Smooth muscle cell (in vitro differentiated cells): Measurements from ENCODE around the gene RIMS4. TPM values are rescaled to one million over a fixed set of nuclear protein-coding genes. Genes with fewer than 3 reads are reported as not detected.

ENCODE experiments used
- DNase-seq: peaks from one replicate; lab custom pipeline; 2025; ENCODE audit not compliant: unreplicated experiment; lab: John Stamatoyannopoulos, UW
- H2AFZ ChIP-seq: fragments of 200-600 bp; sonication (generic); 2 replicates; pipeline ENCODE4 v1.6.0; 2016; ENCODE audit warnings: antibody characterized with exemption, low read depth, mild to moderate bottlenecking
- H3F3A ChIP-seq: fragments of 200-600 bp; sonication (generic); 2 replicates; pipeline ENCODE4 v1.6.0; 2017; ENCODE audit warnings: antibody characterized with exemption, low read depth
- H3K27ac ChIP-seq: fragments of 200-600 bp; sonication (generic); 2 replicates; pipeline ENCODE4 v1.5.1; 2016; ENCODE audit warnings: low read depth, mild to moderate bottlenecking
- H3K27me3 ChIP-seq: fragments of 200-600 bp; sonication (generic); 2 replicates; pipeline ENCODE4 v1.6.1; 2016; ENCODE audit warnings: low read depth, mild to moderate bottlenecking
- H3K36me3 ChIP-seq: fragments of 200-600 bp; sonication (generic); 2 replicates; pipeline ENCODE4 v1.5.1; 2016; ENCODE audit warnings: low read depth
- H3K4me1 ChIP-seq: fragments of 200-600 bp; sonication (generic); 2 replicates; pipeline ENCODE4 v1.5.1; 2016; ENCODE audit warnings: low read depth
- H3K4me2 ChIP-seq: fragments of 200-600 bp; sonication (generic); 2 replicates; pipeline ENCODE4 v1.6.0; 2016; ENCODE audit warnings: mild to moderate bottlenecking
- H3K4me3 ChIP-seq: fragments of 200-600 bp; sonication (generic); 2 replicates; pipeline ENCODE4 v1.5.1; 2016; ENCODE audit warnings: mild to moderate bottlenecking
- H3K79me2 ChIP-seq: fragments of 200-600 bp; sonication (generic); 2 replicates; pipeline ENCODE4 v1.6.0; 2016; ENCODE audit warnings: low read depth, mild to moderate bottlenecking
- H3K9ac ChIP-seq: fragments of 200-600 bp; sonication (generic); 2 replicates; pipeline ENCODE4 v1.6.0; 2016; ENCODE audit warnings: low read depth
- H3K9me3 ChIP-seq: fragments of 200-600 bp; sonication (generic); replicated peaks from 2 replicates; pipeline ENCODE4 v1.5.1; 2016; ENCODE audit warnings: low read depth
- H4K20me1 ChIP-seq: fragments of 200-600 bp; sonication (generic); 2 replicates; pipeline ENCODE4 v1.6.0; 2016; ENCODE audit warnings: low read depth
- WGBS: methylation state at CpG from one replicate; pipeline ENCODE4 v1.1.7; 2016; ENCODE audit warnings: low lambda C conversion rate; 5-methylcytosine and 5-hydroxymethylcytosine counted together
- polyA plus RNA-seq: library from polyadenylated mRNA; unstranded; fragments of >200 nt; fragmentation: Nextera tagmentation; extraction: Ambion mirVana; gene quantifications from 2 replicates; pipeline ENCODE4 v1.2.1, GENCODE V29; 2016
- total RNA-seq: library from RNA; depleted of rRNA; stranded (reverse); fragments of >200 nt; gene quantifications from 2 replicates; pipeline ENCODE4 v1.2.3, GENCODE V29; 2014
- TF ChIP-seq, protein P1 (sequence below): fragments of 200-600 bp; sonication (generic); IDR thresholded peaks from 2 replicates; pipeline ENCODE4 v1.5.1; 2017; ENCODE audit warnings: borderline replicate concordance, mild to moderate bottlenecking, antibody characterized with exemption; ENCODE audit not compliant: insufficient read depth, poor library complexity, severe bottlenecking

Gene RIMS4
- total and polyA plus RNA-seq, 2 experiments from 2014 or later: not detected

DNA sequence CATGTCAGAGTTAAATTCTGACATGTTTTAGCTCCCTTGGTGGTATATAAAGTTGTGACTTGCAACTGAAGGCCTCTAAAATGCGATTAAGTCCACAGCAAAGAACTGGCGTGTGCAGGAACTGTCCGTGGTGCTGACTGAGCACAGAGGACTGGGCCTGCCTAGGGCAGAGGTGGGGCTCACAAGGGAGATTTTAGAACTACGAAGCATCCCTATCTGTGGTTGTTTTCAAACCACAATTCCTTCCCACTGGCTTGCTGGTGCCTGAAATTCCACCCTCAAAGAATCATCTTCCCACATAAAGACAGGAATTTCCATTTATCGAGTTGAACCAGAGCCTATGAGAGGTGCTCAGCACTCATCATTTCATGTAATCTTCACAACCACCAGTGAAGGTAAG is 30.1 kb downstream of the RIMS4 start:
- Histone ChIP-seq H3K4me1 (no peaks in the 10 kb centered on the region), H3F3A (no peaks in the 10 kb centered on the region), H3K9ac (no peak overlapping the region), H3K27ac (no peak overlapping the region), H4K20me1 (no peaks in the 10 kb centered on the region), H3K79me2 (no peaks in the 10 kb centered on the region), H2AFZ (no peak overlapping the region), H3K36me3 (no peaks in the 10 kb centered on the region), H3K9me3 (no peaks in the 10 kb centered on the region), H3K4me2 (no peak overlapping the region), H3K27me3 (no peaks in the 10 kb centered on the region), H3K4me3 (no peak overlapping the region)
- TF ChIP-seq, protein P1, sequence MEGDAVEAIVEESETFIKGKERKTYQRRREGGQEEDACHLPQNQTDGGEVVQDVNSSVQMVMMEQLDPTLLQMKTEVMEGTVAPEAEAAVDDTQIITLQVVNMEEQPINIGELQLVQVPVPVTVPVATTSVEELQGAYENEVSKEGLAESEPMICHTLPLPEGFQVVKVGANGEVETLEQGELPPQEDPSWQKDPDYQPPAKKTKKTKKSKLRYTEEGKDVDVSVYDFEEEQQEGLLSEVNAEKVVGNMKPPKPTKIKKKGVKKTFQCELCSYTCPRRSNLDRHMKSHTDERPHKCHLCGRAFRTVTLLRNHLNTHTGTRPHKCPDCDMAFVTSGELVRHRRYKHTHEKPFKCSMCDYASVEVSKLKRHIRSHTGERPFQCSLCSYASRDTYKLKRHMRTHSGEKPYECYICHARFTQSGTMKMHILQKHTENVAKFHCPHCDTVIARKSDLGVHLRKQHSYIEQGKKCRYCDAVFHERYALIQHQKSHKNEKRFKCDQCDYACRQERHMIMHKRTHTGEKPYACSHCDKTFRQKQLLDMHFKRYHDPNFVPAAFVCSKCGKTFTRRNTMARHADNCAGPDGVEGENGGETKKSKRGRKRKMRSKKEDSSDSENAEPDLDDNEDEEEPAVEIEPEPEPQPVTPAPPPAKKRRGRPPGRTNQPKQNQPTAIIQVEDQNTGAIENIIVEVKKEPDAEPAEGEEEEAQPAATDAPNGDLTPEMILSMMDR: no peak
- 39% methylated on average over 5 of the region's 5 CpGs for whole genome bisulfite sequencing
- DNase-seq: peak; percentile 3

DNA sequence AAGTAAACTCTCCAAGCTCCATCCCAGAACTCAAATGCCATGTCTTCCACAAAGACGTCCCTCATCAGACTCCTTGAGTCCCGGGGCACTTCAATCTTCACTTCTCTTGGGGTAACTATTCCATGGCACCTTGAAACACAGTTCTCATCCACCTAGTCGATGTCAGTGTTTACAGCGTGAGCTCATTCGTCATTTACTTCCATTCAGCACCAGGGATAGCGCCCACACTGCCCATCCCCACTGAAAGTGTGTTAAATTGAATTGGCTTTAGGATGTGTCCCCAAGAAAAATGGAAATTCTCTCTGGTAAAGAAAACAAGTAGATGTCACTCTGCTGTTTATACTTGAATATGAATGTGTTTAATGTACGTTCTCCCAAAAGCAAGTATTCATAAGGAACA is 33.4 kb downstream of the RIMS4 start:
- no peak for DNase-seq
- no peaks in the 10 kb centered on the region for H4K20me1 ChIP-seq
- H2AFZ ChIP-seq: no peak overlapping the region
- H3K79me2 ChIP-seq: no peaks in the 10 kb centered on the region
- H3K27ac ChIP-seq: no peak overlapping the region
- no peaks in the 10 kb centered on the region for H3K36me3 ChIP-seq
- no peaks in the 10 kb centered on the region for H3K27me3 ChIP-seq
- H3K4me2 ChIP-seq: no peak overlapping the region
- 23% methylated on average over 7 of the region's 7 CpGs for WGBS
- TF ChIP-seq, protein P1: no peak
- H3K9me3 ChIP-seq: no peaks in the 10 kb centered on the region
- no peaks in the 10 kb centered on the region for H3F3A ChIP-seq
- H3K9ac ChIP-seq: no peak overlapping the region
- H3K4me1 ChIP-seq: no peaks in the 10 kb centered on the region
- no peak overlapping the region for H3K4me3 ChIP-seq

DNA sequence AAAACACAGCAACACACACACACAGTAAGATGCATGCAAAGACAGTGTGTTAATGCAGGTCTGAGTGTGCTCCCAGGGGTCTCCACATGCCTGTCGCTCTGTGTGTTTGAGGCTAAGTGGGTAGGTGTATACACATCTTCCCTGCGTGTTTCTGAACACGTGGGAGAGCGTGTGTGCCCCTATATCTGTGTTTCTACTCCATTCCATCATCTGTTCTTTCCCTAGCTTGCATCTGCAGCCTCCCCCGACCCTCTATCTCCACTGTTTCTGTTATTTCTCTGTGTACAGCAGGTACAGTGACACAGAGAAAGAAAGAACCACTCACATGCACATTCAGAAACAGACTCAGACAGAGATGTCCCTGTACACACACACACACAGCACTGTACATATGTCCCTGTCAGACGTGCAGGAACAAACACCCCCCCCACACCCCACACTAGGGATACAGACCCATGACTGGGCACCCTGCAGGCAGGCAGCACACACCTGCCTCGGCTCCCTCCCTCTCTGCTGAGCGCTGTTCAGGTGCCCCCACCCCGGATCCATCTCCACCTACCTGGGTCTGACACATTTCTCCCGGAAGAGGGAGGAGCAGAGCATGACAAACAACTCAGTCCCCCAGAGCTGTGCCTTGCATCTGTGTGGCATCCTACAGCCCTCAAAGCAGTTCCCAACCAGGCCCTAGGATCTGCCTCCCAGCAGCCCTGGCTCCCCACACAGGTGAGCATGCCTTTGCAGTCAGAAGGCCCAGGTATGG is 37.1 kb downstream of the RIMS4 start:
- no peaks in the 10 kb centered on the region for H3K27me3 ChIP-seq
- TF ChIP-seq, protein P1: no peak
- 85% methylated on average over 10 of the region's 10 CpGs for WGBS
- no peak overlapping the region for H3K9ac ChIP-seq
- H3K4me2 ChIP-seq: no peak overlapping the region
- H3F3A ChIP-seq: no peaks in the 10 kb centered on the region
- no peaks in the 10 kb centered on the region for H3K79me2 ChIP-seq
- H3K27ac ChIP-seq: no peak overlapping the region
- no peak for DNase-seq
- H2AFZ ChIP-seq: no peak overlapping the region
- H4K20me1 ChIP-seq: no peaks in the 10 kb centered on the region
- H3K9me3 ChIP-seq: no peaks in the 10 kb centered on the region
- H3K4me1 ChIP-seq: no peaks in the 10 kb centered on the region
- H3K4me3 ChIP-seq: no peak overlapping the region
- no peaks in the 10 kb centered on the region for H3K36me3 ChIP-seq

DNA sequence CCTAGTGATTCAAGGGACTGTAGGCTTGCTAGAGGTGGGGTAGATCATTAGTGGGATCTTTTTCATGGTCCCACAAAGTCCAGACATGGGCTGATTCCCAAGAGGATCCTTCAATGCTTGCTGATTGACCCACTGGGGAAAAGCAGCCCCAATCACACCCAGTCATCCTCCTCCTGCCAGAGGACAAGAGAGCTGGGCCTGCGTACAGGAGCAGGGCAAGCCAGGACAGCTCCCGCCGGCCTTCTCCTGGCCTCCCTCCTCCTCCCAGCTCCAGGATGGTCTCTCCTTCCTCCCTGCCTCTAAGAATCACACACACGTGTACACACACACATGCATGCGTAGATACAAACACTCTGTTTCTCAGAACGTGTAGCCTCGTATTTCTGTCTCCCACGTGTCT is 37.7 kb downstream of the RIMS4 start:
- H3K27me3 ChIP-seq: no peaks in the 10 kb centered on the region
- DNase-seq: no peak
- WGBS: 59% methylated on average over 8 of the region's 8 CpGs
- no peaks in the 10 kb centered on the region for H4K20me1 ChIP-seq
- no peaks in the 10 kb centered on the region for H3F3A ChIP-seq
- TF ChIP-seq, protein P1: no peak
- H3K4me1 ChIP-seq: no peaks in the 10 kb centered on the region
- no peak overlapping the region for H3K4me3 ChIP-seq
- no peaks in the 10 kb centered on the region for H3K79me2 ChIP-seq
- H3K27ac ChIP-seq: no peak overlapping the region
- no peak overlapping the region for H3K4me2 ChIP-seq
- no peak overlapping the region for H3K9ac ChIP-seq
- no peaks in the 10 kb centered on the region for H3K36me3 ChIP-seq
- no peak overlapping the region for H2AFZ ChIP-seq
- H3K9me3 ChIP-seq: no peaks in the 10 kb centered on the region
